Measurements from ENCODE around the gene SS18L1. TPM values are rescaled to one million over a fixed set of nuclear protein-coding genes. Genes with fewer than 3 reads are reported as not detected.

SS18L1 gene
- total and polyA plus RNA-seq, 10 of the 15 experiments (the other 5 are each of a cell fraction or from before 2014, with no cell fraction given): 1.8 to 20.0 (median 6.6) TPM

GRCh38 chr20:62175711-62176110 is 32.1 kb downstream of the SS18L1 start:
- no peaks in the 10 kb centered on the region for H3K9me3 ChIP-seq (replicated peaks; ENCODE audit: control insufficient read depth, insufficient read depth, low read length)
- FAIRE-seq: no peak
- no peak overlapping the region for H3K4me2 ChIP-seq (ENCODE audit: control insufficient read depth, insufficient read depth)
- peaks cover 0 to 2% of the 10 kb centered on the region in 2 experiments; a peak in 3 of 4 replicates for H3K36me3 ChIP-seq (ENCODE audit: control insufficient read depth in 2 of 2, insufficient read depth in 2 of 2, low read length in 1 of 2)
- RAD21 ChIA-PET (ENCODE audit: unreplicated experiment): no interaction called here
- H3K79me2 ChIP-seq (ENCODE audit: control insufficient read depth, insufficient read depth, low read length): no peaks in the 10 kb centered on the region
- H3K4me3 ChIP-seq: no peak overlapping the region
- H3K27me3 ChIP-seq (replicated peaks in 1 of 2; ENCODE audit: control insufficient read depth in 2 of 2, insufficient read depth in 2 of 2, low read length in 1 of 2): no peaks in the 10 kb centered on the region
- intact Hi-C loops (cut with micrococcal nuclease; ENCODE audit: unreplicated experiment): no loop called here
- no peak for TF ChIP-seq JUND (IDR thresholded peaks at IDR 0.05; ENCODE audit: low read depth, low read length)
- TF ChIP-seq DPF2 (IDR thresholded peaks at IDR 0.05): no peak
- TF ChIP-seq CREM (IDR thresholded peaks at IDR 0.05; ENCODE audit: low read depth): no peak
- TF ChIP-seq ATF2 (IDR thresholded peaks at IDR 0.05; ENCODE audit: low read length): no peak
- TF ChIP-seq TCF3 (IDR thresholded peaks at IDR 0.05; ENCODE audit: borderline replicate concordance, insufficient read depth, low read depth, low read length): no peak
- TF ChIP-seq CREB1 (IDR thresholded peaks at IDR 0.05; ENCODE audit: low read depth): no peak
- TF ChIP-seq SMC3 (IDR thresholded peaks at IDR 0.05; ENCODE audit: borderline replicate concordance, low read length): no peak
- TF ChIP-seq NFYA (IDR thresholded peaks at IDR 0.05; ENCODE audit: borderline replicate concordance, low read depth, low read length): no peak
- TF ChIP-seq KDM1A (IDR thresholded peaks at IDR 0.05; ENCODE audit: borderline replicate concordance): no peak
- TF ChIP-seq GABPA (IDR thresholded peaks at IDR 0.05; ENCODE audit: low read depth): no peak
- no peak for TF ChIP-seq WRNIP1 (IDR thresholded peaks at IDR 0.05; ENCODE audit: borderline replicate concordance, low read depth, low read length)
- no peak for TF ChIP-seq RB1 (IDR thresholded peaks at IDR 0.05; ENCODE audit: borderline replicate concordance)
- no peak for TF ChIP-seq IKZF1 (conservative IDR thresholded peaks at IDR 0.05)
- no peak for TF ChIP-seq RAD51 (IDR thresholded peaks at IDR 0.05)
- no peak for TF ChIP-seq CUX1 (IDR thresholded peaks at IDR 0.05; ENCODE audit: insufficient replicate concordance, low read depth, low read length)
- no peak for TF ChIP-seq HDAC2 (IDR thresholded peaks at IDR 0.05)
- TF ChIP-seq, protein P1, sequence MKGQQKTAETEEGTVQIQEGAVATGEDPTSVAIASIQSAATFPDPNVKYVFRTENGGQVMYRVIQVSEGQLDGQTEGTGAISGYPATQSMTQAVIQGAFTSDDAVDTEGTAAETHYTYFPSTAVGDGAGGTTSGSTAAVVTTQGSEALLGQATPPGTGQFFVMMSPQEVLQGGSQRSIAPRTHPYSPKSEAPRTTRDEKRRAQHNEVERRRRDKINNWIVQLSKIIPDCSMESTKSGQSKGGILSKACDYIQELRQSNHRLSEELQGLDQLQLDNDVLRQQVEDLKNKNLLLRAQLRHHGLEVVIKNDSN (IDR thresholded peaks at IDR 0.05; ENCODE audit: borderline replicate concordance, extremely low read length, insufficient read depth, low read depth, low read length): no peak
- no peak for TF ChIP-seq TBL1XR1 (IDR thresholded peaks at IDR 0.05; ENCODE audit: low read depth, low read length)
- SMC1A ChIA-PET (ENCODE audit: uncharacterized antibody, unreplicated experiment): no interaction called here
- CTCF ChIA-PET: no interaction called here
- H4K20me1 ChIP-seq (ENCODE audit: control insufficient read depth, insufficient read depth): no peaks in the 10 kb centered on the region
- no peaks in the 10 kb centered on the region for H3K4me1 ChIP-seq (ENCODE audit: control insufficient read depth, insufficient read depth, low read length)
- H3K9ac ChIP-seq (ENCODE audit: control insufficient read depth, insufficient read depth, low read length): no peak overlapping the region
- no TSS peak for BruUV-seq (replicated peaks)
- H3K27ac ChIP-seq (ENCODE audit: control insufficient read depth, insufficient read depth): no peak overlapping the region
- ATAC-seq: no peak
- in situ Hi-C loops (cut with MboI): no loop called here
- H2AFZ ChIP-seq (ENCODE audit: control insufficient read depth, low read depth, low read length): no peak overlapping the region
- POLR2A ChIA-PET: no interaction called here
- no peak for DNase-seq (ENCODE audit: low read depth, low spot score)
- 98% methylated on average over 10 of the region's 10 CpGs for WGBS (ENCODE audit: insufficient coverage, insufficient replicate concordance, low lambda C conversion rate, missing lambda C conversion rate)
